Measurements from ENCODE around the gene FBLN2. TPM values are rescaled to one million over a fixed set of nuclear protein-coding genes. Genes with fewer than 3 reads are reported as not detected.

FBLN2 gene
- total RNA-seq, 4 donors from 2014 or later = 130 to 244 (median 136) TPM

DNA sequence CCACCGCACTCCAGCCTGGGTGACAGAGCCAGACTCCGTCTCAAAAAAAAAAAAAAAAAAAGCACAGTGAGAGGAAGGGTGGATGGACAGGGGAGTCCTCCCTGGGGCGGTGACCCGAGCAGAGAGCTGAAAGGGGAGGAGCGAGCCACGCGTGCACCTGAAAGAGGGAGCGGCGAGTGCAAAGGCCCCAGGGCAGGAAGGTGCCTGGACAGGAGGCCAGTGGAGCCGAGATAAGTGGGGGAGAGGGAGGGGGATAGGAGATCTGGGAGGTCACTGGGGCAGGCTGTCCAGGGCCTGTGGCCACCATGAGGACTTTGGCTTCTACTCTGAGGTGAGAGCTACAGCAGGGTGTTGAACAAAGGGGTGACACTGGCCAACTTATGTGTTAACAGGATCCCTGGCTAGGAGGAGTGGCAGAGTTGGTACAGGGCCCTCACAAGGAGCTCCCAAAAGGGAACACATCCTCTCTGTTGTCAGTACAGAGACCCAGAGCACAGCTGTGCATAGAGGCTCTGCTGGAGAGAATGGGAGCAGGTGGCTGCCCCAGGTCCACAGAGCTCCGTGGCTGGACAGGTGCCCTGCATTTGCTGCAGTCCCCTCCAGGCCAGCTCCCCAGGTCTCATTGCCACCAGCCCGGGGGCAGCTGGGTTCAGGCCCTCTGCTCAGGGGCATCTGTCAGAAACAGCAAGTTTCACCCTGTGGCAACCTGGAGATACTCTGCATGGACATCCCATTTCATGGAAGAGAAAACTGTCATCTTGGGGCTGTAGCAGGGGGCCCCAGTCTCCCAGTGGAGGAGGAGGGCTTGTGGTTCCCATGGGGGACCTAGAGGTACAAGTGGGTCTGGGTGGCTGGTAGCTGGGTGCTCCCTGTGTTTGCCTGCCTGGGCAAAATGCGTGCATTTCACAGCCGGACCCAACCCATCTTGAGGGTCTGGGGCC, 28.5 kb downstream of the FBLN2 start:
- Histone ChIP-seq H3K27me3 (no peaks in the 10 kb centered on the region), H3K9me3 (no peaks in the 10 kb centered on the region), H3K27ac (replicated peaks in 1 of 4) (no peak overlapping the region), H3K36me3 (no peaks in the 10 kb centered on the region), H3K4me3 (no peak overlapping the region), H3K4me1 (peaks cover 0 to 32% (median 14%) of the 10 kb centered on the region in 4 donors)
- WGBS = 93% methylated on average over 13 of the region's 14 CpGs
- TF ChIP-seq EP300 (IDR thresholded peaks at IDR 0.05) (no peak), POLR2A (IDR thresholded peaks at IDR 0.05; ENCODE audit: low read depth) (no peak), POLR2AphosphoS5 (IDR thresholded peaks at IDR 0.05) (no peak)
- TF ChIP-seq, protein P1, sequence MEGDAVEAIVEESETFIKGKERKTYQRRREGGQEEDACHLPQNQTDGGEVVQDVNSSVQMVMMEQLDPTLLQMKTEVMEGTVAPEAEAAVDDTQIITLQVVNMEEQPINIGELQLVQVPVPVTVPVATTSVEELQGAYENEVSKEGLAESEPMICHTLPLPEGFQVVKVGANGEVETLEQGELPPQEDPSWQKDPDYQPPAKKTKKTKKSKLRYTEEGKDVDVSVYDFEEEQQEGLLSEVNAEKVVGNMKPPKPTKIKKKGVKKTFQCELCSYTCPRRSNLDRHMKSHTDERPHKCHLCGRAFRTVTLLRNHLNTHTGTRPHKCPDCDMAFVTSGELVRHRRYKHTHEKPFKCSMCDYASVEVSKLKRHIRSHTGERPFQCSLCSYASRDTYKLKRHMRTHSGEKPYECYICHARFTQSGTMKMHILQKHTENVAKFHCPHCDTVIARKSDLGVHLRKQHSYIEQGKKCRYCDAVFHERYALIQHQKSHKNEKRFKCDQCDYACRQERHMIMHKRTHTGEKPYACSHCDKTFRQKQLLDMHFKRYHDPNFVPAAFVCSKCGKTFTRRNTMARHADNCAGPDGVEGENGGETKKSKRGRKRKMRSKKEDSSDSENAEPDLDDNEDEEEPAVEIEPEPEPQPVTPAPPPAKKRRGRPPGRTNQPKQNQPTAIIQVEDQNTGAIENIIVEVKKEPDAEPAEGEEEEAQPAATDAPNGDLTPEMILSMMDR (IDR thresholded peaks at IDR 0.05) = no peak
- DNase-seq (ENCODE audit: extremely low spot score) = no peak
- intact Hi-C loops (cut with DNase I) = no loop called here

DNA sequence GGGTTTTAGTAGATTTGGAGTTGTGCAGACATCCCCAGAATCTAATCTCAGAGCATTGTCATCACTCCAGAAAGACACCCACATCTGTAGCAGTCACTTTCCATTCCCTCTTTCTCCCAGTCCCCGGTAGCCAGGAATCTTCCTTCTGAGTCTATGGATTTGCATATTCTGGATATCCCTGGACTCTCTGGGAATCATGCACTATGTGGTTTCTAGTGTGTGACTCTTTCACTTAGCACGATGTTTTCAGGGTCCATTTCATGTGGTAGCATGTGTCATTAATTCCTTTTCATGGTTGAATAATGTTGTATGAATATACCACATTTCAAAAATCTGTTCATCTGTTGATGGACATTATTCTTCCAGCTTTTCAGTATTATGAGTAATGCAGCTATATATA, 29.3 kb downstream of the FBLN2 start:
- H3K27me3 ChIP-seq = no peaks in the 10 kb centered on the region
- H3K4me1 ChIP-seq = peaks cover 0 to 38% (median 14%) of the 10 kb centered on the region in 4 donors
- 77% methylated on average over 2 of the region's 2 CpGs for WGBS
- TF ChIP-seq POLR2AphosphoS5 (IDR thresholded peaks at IDR 0.05) (no peak), EP300 (IDR thresholded peaks at IDR 0.05) (no peak), POLR2A (IDR thresholded peaks at IDR 0.05; ENCODE audit: low read depth) (no peak)
- no peak for DNase-seq (ENCODE audit: extremely low spot score)
- H3K36me3 ChIP-seq = no peaks in the 10 kb centered on the region
- intact Hi-C loops (cut with DNase I) = no loop called here
- H3K27ac ChIP-seq (replicated peaks in 1 of 4) = no peak overlapping the region
- no peak overlapping the region for H3K4me3 ChIP-seq
- H3K9me3 ChIP-seq = no peaks in the 10 kb centered on the region

DNA sequence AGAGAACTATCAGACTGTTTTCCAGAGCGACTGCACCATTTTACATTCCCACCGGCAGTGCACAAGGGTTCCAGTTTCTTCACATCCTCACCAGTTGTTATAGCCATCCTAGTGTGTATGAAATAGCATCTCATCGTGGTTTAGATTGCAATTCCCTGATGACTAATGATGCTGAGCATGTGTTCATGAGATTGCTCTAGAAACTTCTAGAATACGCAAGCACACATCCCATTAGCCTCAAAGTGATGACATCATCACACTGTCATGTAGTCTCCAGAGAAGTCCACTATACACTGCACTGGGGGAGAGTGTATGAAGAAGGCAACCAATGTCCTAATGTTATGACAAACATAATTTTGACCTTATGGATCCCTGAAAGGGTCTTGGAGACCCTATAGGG, 30.1 kb downstream of the FBLN2 start:
- no peak for DNase-seq (ENCODE audit: extremely low spot score)
- Histone ChIP-seq H3K9me3 (no peaks in the 10 kb centered on the region), H3K27ac (replicated peaks in 1 of 4) (no peak overlapping the region), H3K27me3 (no peaks in the 10 kb centered on the region), H3K4me3 (no peak overlapping the region), H3K4me1 (peaks cover 0 to 35% (median 13%) of the 10 kb centered on the region in 4 donors), H3K36me3 (no peaks in the 10 kb centered on the region)
- 76% methylated on average over 4 of the region's 4 CpGs for WGBS
- TF ChIP-seq EP300 (IDR thresholded peaks at IDR 0.05) (no peak), POLR2AphosphoS5 (IDR thresholded peaks at IDR 0.05) (no peak), POLR2A (IDR thresholded peaks at IDR 0.05; ENCODE audit: low read depth) (no peak)
- TF ChIP-seq, protein P1 (IDR thresholded peaks at IDR 0.05) = no peak
- intact Hi-C loops (cut with DNase I) = no loop called here

DNA sequence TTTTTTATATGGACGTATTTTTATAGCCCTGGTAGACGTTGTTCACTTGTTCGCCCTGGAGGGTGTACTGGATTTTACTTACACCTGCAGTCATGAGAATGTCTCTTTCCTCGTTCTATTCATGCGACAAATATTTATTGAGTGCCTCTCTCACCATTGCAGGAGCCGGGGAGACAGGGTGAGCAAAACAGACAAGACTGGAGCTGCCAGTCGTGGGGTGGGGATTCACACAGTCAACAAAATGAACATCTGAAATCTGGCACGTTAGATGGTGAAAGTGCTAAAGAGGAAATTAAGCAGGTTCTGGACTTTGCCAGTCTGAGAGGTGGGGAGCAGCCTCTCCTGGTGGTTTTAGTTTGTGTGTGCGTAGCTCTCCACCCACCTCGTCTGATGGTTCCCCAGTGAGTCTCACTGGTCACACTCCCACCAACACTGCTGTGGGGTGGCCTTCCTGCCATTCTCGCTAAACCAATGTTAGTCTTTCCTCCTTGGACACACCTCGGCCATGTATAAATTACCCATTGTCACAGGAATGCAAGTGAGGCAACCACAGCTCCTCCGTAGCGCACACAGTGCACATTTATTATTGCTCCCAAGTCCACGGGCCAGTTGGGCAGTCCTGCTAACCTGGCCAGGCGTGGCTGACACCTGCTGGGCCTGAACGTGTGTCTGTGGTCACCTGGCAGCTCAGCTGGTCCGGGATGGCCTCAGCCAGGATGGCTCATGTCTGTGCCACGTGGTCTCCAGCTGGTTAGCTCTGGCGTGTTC, 31.5 kb downstream of the FBLN2 start:
- Histone ChIP-seq H3K4me3 (no peak overlapping the region), H3K9me3 (no peaks in the 10 kb centered on the region), H3K27me3 (no peaks in the 10 kb centered on the region), H3K36me3 (no peaks in the 10 kb centered on the region), H3K27ac (replicated peaks in 1 of 4) (no peak overlapping the region), H3K4me1 (peaks cover 0 to 22% (median 4%) of the 10 kb centered on the region in 4 donors)
- intact Hi-C loops (cut with DNase I) = no loop called here
- no peak for DNase-seq (ENCODE audit: extremely low spot score)
- WGBS = 64% methylated on average over 17 of the region's 20 CpGs
- TF ChIP-seq EP300 (IDR thresholded peaks at IDR 0.05) = no peak
- TF ChIP-seq, protein P1 (IDR thresholded peaks at IDR 0.05) = no peak
- TF ChIP-seq POLR2AphosphoS5 (IDR thresholded peaks at IDR 0.05) = no peak
- no peak for TF ChIP-seq POLR2A (IDR thresholded peaks at IDR 0.05; ENCODE audit: low read depth)

All from esophagus muscularis mucosa (tissue), 4 donors.